CD14-positive monocyte (primary cell): Measurements from ENCODE around the gene ZNF792. TPM values are rescaled to one million over a fixed set of nuclear protein-coding genes. Genes with fewer than 3 reads are reported as not detected.
A peak's percentile ranks its signal among the peaks of the same experiment; 100 is the strongest.

ENCODE experiments used
- DNase-seq, 3 donors: peaks; one replicate each; pipeline ENCODE4 v3.0.0-alpha.2; 2011 to 2022
- H2AFZ ChIP-seq: 2 replicates; pipeline ENCODE4 v1.6.0; 2012; ENCODE audit warnings: mild to moderate bottlenecking, low read depth, low read length, inconsistent platforms; ENCODE audit not compliant: insufficient read depth, poor library complexity, severe bottlenecking
- H3K27ac ChIP-seq, 2 donors: 1 replicate in 1 of 2; 2 replicates in 1 of 2; pipeline ENCODE4 v1.5.1; 2012 to 2013; ENCODE audit warnings: low read length in 2 of 2, control low read depth in 1 of 2, inconsistent platforms in 1 of 2, low read depth in 1 of 2, mild to moderate bottlenecking in 1 of 2
- H3K27me3 ChIP-seq, 2 donors: one replicate each; pipeline versions ENCODE4 v1.6.0 to v1.6.1; 2011 to 2013; ENCODE audit warnings: low read length in 2 of 2; ENCODE audit not compliant: control insufficient read depth in 2 of 2, insufficient read depth in 2 of 2
- H3K36me3 ChIP-seq, 2 donors: replicated peaks in 1 of 2; 1 replicate in 1 of 2; 2 replicates in 1 of 2; pipeline versions ENCODE4 v1.5.1 to v1.6.1; 2012 to 2013; ENCODE audit warnings: low read length in 2 of 2, control low read depth in 1 of 2, inconsistent platforms in 1 of 2, mild to moderate bottlenecking in 1 of 2; ENCODE audit not compliant: insufficient read depth in 2 of 2, control insufficient read depth in 1 of 2
- H3K4me1 ChIP-seq, 2 donors: 1 replicate in 1 of 2; 2 replicates in 1 of 2; pipeline versions ENCODE4 v1.5.1 to v1.6.1; 2012 to 2013; ENCODE audit warnings: low read length in 2 of 2, control low read depth in 1 of 2, inconsistent platforms in 1 of 2, mild to moderate bottlenecking in 1 of 2, moderate library complexity in 1 of 2; ENCODE audit not compliant: insufficient read depth in 2 of 2, control insufficient read depth in 1 of 2
- H3K4me2 ChIP-seq: replicated peaks from 2 replicates; pipeline ENCODE3; 2012; ENCODE audit warnings: low read length, moderate library complexity, mild to moderate bottlenecking; ENCODE audit not compliant: poor library complexity, severe bottlenecking; ENCODE audit errors: extremely low read depth
- H3K4me3 ChIP-seq, 3 experiments: fragments of 200-600 bp in 1 of 3; sonication (generic) in 1 of 3; replicated peaks in 1 of 3; 1 replicate in 2 of 3; 2 replicates in 1 of 3; pipeline ENCODE4 v1.5.1; 2011 to 2013; ENCODE audit warnings: low read length in 3 of 3, mild to moderate bottlenecking in 3 of 3, control low read depth in 2 of 3, low read depth in 2 of 3, inconsistent platforms in 1 of 3, moderate library complexity in 1 of 3
- H3K79me2 ChIP-seq: 2 replicates; pipeline ENCODE4 v1.6.0; 2012; ENCODE audit warnings: mild to moderate bottlenecking, control low read depth, inconsistent platforms, low read length, moderate library complexity; ENCODE audit not compliant: insufficient read depth
- H3K9ac ChIP-seq: 2 replicates; pipeline ENCODE4 v1.6.0; 2017; ENCODE audit warnings: low read length, mild to moderate bottlenecking; ENCODE audit not compliant: insufficient read depth, poor library complexity, severe bottlenecking
- H3K9me3 ChIP-seq, 2 donors: replicated peaks in 1 of 2; 1 replicate in 1 of 2; 2 replicates in 1 of 2; pipeline versions ENCODE4 v1.5.1 to v1.6.1; 2012 to 2013; ENCODE audit warnings: low read length in 2 of 2, control low read depth in 1 of 2; ENCODE audit not compliant: control insufficient read depth in 1 of 2, insufficient read depth in 1 of 2
- H4K20me1 ChIP-seq: 2 replicates; pipeline ENCODE4 v1.6.0; 2012; ENCODE audit warnings: mild to moderate bottlenecking, low read length, control low read depth, moderate library complexity; ENCODE audit not compliant: insufficient read depth
- H3K27ac Mint-ChIP-seq, 7 donors: one replicate each; pipeline ENCODE4 v1.8.0; 2020; ENCODE audit warnings: mild to moderate bottlenecking in 7 of 7, mixed read lengths in 7 of 7, moderate library complexity in 6 of 7, inconsistent platforms in 2 of 7
- H3K27me3 Mint-ChIP-seq, 3 donors: one replicate each; pipeline ENCODE4 v1.8.0; 2021 to 2022; ENCODE audit warnings: low read depth in 3 of 3, mild to moderate bottlenecking in 3 of 3, mixed read lengths in 3 of 3, moderate library complexity in 3 of 3, inconsistent platforms in 1 of 3
- H3K36me3 Mint-ChIP-seq, 2 donors: one replicate each; pipeline ENCODE4 v1.8.0; 2020; ENCODE audit warnings: mixed read lengths in 2 of 2, inconsistent platforms in 1 of 2, mild to moderate bottlenecking in 1 of 2
- H3K4me1 Mint-ChIP-seq: one replicate; pipeline ENCODE4 v1.8.0; 2020; ENCODE audit warnings: mild to moderate bottlenecking, mixed read lengths
- H3K4me3 Mint-ChIP-seq, 2 donors: one replicate each; pipeline ENCODE4 v1.8.0; 2020; ENCODE audit warnings: mild to moderate bottlenecking in 2 of 2, mixed read lengths in 2 of 2, moderate library complexity in 1 of 2
- H3K9me3 Mint-ChIP-seq, 7 donors: one replicate each; pipeline ENCODE4 v1.8.0; 2020 to 2022; ENCODE audit warnings: mixed read lengths in 7 of 7, mild to moderate bottlenecking in 6 of 7, moderate library complexity in 6 of 7, inconsistent platforms in 2 of 7
- CTCF ChIP-seq: fragments of 200-600 bp; IDR thresholded peaks from one replicate; pipeline ENCODE4 v1.8.0; 2022; ENCODE audit warnings: antibody characterized with exemption, mild to moderate bottlenecking
- WGBS: methylation state at CpG from one replicate; pipeline ENCODE4 v1.1.5; 2013; ENCODE audit warnings: missing lambda C conversion rate; ENCODE audit not compliant: insufficient coverage; 5-methylcytosine and 5-hydroxymethylcytosine counted together
- intact Hi-C, 2 donors: fragments of 100-400 bp; cut with micrococcal nuclease; formaldehyde crosslinking; loops; one replicate each; pipeline versions ENCODE4 v1.15.0 to v1.15.1; 2023
- polyA plus RNA-seq, 3 donors: library from polyadenylated mRNA; depleted of rRNA in 1 of 3; unstranded in 2 of 3; stranded (reverse) in 1 of 3; fragments of 300-500 nt in 2 of 3; fragments of >200 nt in 1 of 3; fragmentation: Illumina TruSeq in 2 of 3; gene quantifications; 1 replicate in 2 of 3; 2 replicates in 1 of 3; pipeline ENCODE4 v1.2.3, GENCODE V29; 2012 to 2021

Gene ZNF792
- polyA plus RNA-seq, 3 donors: 1.3 to 3.3 (median 1.7) TPM

- no peak for TF ChIP-seq CTCF
- H3K27ac ChIP-seq: peak overlapping the region; percentile 0 to 59
- intact Hi-C loops: loop anchor here in 1 of 2 donors (10.0 kb wide), 1 partner anchor 160 kb away; the partner anchor contains the start of genes FXYD1 and LGI4
Measured at GRCh38 chr19:34975056-34975455, 11.0 kb upstream of the ZNF792 start.

GRCh38 chr19:34974646-34975045 lies 10.6 kb upstream of the ZNF792 start:
- WGBS: no CpG with 5 or more reads among the region's 5 CpGs

More at GRCh38 chr19:34975056-34975455, 11.0 kb upstream of the ZNF792 start:
- peak in 1 of 3 donors; percentile 42 for DNase-seq
- Histone ChIP-seq H3K4me2 (peak overlapping the region; percentile 57), H3K9me3 (peaks cover 9% of the 10 kb centered on the region in 2 donors), H4K20me1 (no peaks in the 10 kb centered on the region), H3K4me1 (peaks cover 34 to 39% of the 10 kb centered on the region in 2 donors), H3K36me3 (no peaks in the 10 kb centered on the region), H3K27me3 (no peaks in the 10 kb centered on the region), H3K79me2 (no peaks in the 10 kb centered on the region), H3K9ac (no peak overlapping the region), H3K4me3 (peak overlapping the region in 1 of 3 experiments; percentile 57), H2AFZ (no peak overlapping the region)
- Mint-ChIP-seq H3K36me3 (no peaks in the 10 kb centered on the region), H3K27ac (peak overlapping the region; percentile 80 to 97 (median 94)), H3K4me1 (peaks cover 40% of the 10 kb centered on the region), H3K4me3 (peak overlapping the region in 1 of 2 donors; percentile 39), H3K9me3 (peaks cover 2 to 20% (median 12%) of the 10 kb centered on the region in 7 donors), H3K27me3 (peaks cover 2 to 3% (median 2%) of the 10 kb centered on the region in 3 donors)
- WGBS: 75% methylated on average over 3 of the region's 5 CpGs

More at GRCh38 chr19:34974646-34975045, 10.6 kb upstream of the ZNF792 start:
- H3K79me2 ChIP-seq: no peaks in the 10 kb centered on the region
- TF ChIP-seq CTCF: no peak
- Mint-ChIP-seq H3K4me3 (peak overlapping the region in 1 of 2 donors; percentile 62), H3K27ac (peak overlapping the region; percentile 80 to 97 (median 94)), H3K9me3 (peaks cover 5 to 24% (median 16%) of the 10 kb centered on the region in 7 donors), H3K27me3 (peaks cover 2 to 3% (median 2%) of the 10 kb centered on the region in 3 donors), H3K36me3 (no peaks in the 10 kb centered on the region), H3K4me1 (peaks cover 40% of the 10 kb centered on the region)
- no peaks in the 10 kb centered on the region for H3K36me3 ChIP-seq
- no peak overlapping the region for H3K9ac ChIP-seq
- H3K27me3 ChIP-seq: no peaks in the 10 kb centered on the region
- peaks cover 34 to 39% of the 10 kb centered on the region in 2 donors for H3K4me1 ChIP-seq
- peak overlapping the region in 1 of 3 experiments; percentile 57 for H3K4me3 ChIP-seq
- DNase-seq: peak; percentile 11 to 91 (median 83)
- peak overlapping the region; percentile 57 for H3K4me2 ChIP-seq
- H4K20me1 ChIP-seq: no peaks in the 10 kb centered on the region
- H3K27ac ChIP-seq: peak overlapping the region in 1 of 2 donors; percentile 59
- no peak overlapping the region for H2AFZ ChIP-seq
- H3K9me3 ChIP-seq: peaks cover 9 to 12% of the 10 kb centered on the region in 2 donors
- intact Hi-C loops: loop anchor here in 1 of 2 donors (5.0 to 10.0 kb wide), 2 partner anchors 38 to 160 kb away; partner anchors contain the start of genes FXYD1 and LGI4
